Measurements from ENCODE around the gene PTPN11.
"Not testable (repeated sequence)": the region's sequence is repeated elsewhere in the genome, so short reads cannot be mapped to it uniquely, and the experiment has no call there.

Gene PTPN11

DNA sequence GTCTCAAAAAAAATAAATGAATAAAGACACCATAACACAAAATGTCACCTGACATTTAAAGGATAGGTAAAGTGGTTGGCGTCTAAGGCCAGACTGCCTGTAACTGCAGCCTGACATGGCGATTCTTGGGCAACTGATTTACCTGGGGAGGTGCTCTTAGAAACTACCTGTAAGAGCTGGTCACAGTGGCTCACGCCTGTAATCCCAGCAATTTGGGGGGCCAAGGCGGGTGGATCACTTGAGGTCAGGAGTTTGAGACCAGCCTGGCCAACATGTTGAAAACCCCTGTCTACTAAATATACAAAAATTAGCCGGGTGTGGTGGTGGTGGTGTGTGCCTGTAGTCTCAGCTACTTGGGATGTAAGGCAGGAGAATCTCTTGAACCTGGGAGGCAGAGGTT is 17.7 kb upstream of the PTPN11 start:
- peaks cover 4% of the 10 kb centered on the region for H3K4me1 ChIP-seq (ENCODE audit: low read depth, poor library complexity, severe bottlenecking)
- no peaks in the 10 kb centered on the region for H3K79me2 ChIP-seq (ENCODE audit: insufficient read depth, low read depth)
- H3K27me3 ChIP-seq (ENCODE audit: insufficient read depth, low read depth): no peaks in the 10 kb centered on the region
- no peak overlapping the region for H3K4me3 ChIP-seq (IDR thresholded peaks at IDR 0.05; ENCODE audit: insufficient read depth, low read depth, low read length)
- no peak overlapping the region for H3K27ac ChIP-seq
- H4K20me1 ChIP-seq (ENCODE audit: insufficient read depth): no peaks in the 10 kb centered on the region
- H3K4me2 ChIP-seq: no peak overlapping the region
- H3K36me3 ChIP-seq (ENCODE audit: insufficient read depth): peaks cover 3% of the 10 kb centered on the region; the same call in 1 of the 2 replicates
- no peak overlapping the region for H3K9ac ChIP-seq
- no peak overlapping the region for H2AFZ ChIP-seq (ENCODE audit: low read depth)
- TF ChIP-seq, protein P1, sequence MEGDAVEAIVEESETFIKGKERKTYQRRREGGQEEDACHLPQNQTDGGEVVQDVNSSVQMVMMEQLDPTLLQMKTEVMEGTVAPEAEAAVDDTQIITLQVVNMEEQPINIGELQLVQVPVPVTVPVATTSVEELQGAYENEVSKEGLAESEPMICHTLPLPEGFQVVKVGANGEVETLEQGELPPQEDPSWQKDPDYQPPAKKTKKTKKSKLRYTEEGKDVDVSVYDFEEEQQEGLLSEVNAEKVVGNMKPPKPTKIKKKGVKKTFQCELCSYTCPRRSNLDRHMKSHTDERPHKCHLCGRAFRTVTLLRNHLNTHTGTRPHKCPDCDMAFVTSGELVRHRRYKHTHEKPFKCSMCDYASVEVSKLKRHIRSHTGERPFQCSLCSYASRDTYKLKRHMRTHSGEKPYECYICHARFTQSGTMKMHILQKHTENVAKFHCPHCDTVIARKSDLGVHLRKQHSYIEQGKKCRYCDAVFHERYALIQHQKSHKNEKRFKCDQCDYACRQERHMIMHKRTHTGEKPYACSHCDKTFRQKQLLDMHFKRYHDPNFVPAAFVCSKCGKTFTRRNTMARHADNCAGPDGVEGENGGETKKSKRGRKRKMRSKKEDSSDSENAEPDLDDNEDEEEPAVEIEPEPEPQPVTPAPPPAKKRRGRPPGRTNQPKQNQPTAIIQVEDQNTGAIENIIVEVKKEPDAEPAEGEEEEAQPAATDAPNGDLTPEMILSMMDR (conservative IDR thresholded peaks at IDR 0.05; ENCODE audit: low read depth, low read length): no peak

DNA sequence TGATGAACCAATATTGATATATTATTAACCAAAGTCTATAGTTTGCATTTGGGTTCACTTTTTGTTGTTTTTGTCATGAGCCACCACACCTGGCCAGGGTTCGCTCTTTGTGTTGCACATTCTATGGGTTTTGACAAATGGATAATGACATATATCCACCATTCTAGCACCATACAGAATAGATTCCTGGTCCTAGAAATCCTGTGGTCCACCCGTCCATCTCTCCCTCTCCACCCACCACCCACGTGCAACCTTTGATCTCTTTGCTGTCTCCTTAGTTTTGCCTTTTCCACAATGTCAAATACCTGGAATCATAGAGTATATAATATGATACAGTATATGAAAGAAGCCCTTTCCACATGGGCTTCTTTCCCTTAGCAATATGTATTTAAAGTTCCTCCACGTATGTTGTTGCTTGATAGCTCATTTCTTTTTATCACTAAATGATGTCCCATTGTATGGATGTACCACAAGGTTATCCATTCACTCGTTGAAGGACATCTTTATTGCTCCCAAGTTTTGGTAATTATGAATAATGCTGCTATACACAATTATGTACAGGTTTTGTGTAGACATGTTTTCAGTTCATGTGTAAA is 16.7 kb upstream of the PTPN11 start:
- peaks cover 7% of the 10 kb centered on the region for H3K4me1 ChIP-seq (ENCODE audit: low read depth, poor library complexity, severe bottlenecking)
- H3K4me3 ChIP-seq (IDR thresholded peaks at IDR 0.05; ENCODE audit: insufficient read depth, low read depth, low read length): no peak overlapping the region
- TF ChIP-seq, protein P1 (conservative IDR thresholded peaks at IDR 0.05; ENCODE audit: low read depth, low read length): no peak
- no peaks in the 10 kb centered on the region for H3K27me3 ChIP-seq (ENCODE audit: insufficient read depth, low read depth)
- no peak overlapping the region for H2AFZ ChIP-seq (ENCODE audit: low read depth)
- no peak overlapping the region for H3K4me2 ChIP-seq
- no peak overlapping the region for H3K27ac ChIP-seq
- peaks cover under 1% of the 10 kb centered on the region; the same call in 1 of the 2 replicates for H3K79me2 ChIP-seq (ENCODE audit: insufficient read depth, low read depth)
- H3K9ac ChIP-seq: no peak overlapping the region
- H4K20me1 ChIP-seq (ENCODE audit: insufficient read depth): no peaks in the 10 kb centered on the region
- H3K36me3 ChIP-seq (ENCODE audit: insufficient read depth): peaks cover 5% of the 10 kb centered on the region; the same call in 1 of the 2 replicates

DNA sequence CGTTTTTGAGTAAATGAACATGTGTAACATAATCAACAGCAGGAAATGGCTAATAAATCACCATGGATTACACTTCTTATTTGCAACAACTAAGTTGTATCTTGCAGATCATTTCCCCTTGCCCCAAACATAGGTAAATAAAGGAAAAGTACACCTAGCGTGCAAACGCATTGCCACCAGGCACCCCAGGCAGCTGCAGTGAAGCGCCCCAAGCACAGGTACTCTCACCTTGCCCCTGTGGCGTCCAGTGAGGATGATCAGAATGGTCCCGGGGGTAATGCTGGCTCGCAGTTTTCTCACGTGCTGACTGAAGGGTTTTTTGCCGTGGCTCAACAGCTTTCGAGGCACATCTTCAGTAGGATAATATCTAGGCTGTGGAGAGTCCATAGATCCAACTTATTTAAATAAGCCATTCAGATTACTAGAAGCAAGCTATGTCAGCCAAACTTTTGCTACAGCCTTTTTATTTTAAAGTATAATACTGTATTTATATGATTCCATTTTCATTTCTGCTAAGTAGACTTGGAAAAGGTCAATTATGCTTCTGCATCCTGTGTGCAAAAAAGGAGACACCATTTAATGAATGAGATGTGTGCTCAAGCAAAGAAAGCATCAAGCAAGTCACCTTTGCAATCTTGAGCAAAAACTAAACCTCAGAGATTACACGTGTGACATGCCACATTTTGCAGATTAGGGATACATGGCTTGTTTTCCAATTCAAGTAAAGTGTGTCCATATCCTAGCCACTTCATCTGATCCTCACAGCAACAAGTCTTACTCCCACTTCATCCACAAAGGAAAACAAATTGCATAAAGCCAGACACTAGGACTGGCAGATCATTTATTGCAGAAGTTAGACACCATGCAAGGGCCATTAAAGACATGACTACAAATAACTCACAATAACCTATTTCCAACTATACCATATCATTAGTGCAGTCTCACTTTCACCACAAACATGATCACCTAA is 11.9 kb upstream of the PTPN11 start:
- no peak overlapping the region for H3K9ac ChIP-seq
- H3K27me3 ChIP-seq (ENCODE audit: insufficient read depth, low read depth): no peaks in the 10 kb centered on the region
- peaks cover 17% of the 10 kb centered on the region; the same call in 1 of the 2 replicates for H3K36me3 ChIP-seq (ENCODE audit: insufficient read depth)
- TF ChIP-seq, protein P1 (conservative IDR thresholded peaks at IDR 0.05; ENCODE audit: low read depth, low read length): no peak
- no peak overlapping the region for H3K4me3 ChIP-seq (IDR thresholded peaks at IDR 0.05; ENCODE audit: insufficient read depth, low read depth, low read length)
- H3K27ac ChIP-seq: no peak overlapping the region
- no peaks in the 10 kb centered on the region for H4K20me1 ChIP-seq (ENCODE audit: insufficient read depth)
- H3K79me2 ChIP-seq (ENCODE audit: insufficient read depth, low read depth): peaks cover 24% of the 10 kb centered on the region
- H2AFZ ChIP-seq (ENCODE audit: low read depth): no peak overlapping the region
- peaks cover 26% of the 10 kb centered on the region for H3K4me1 ChIP-seq (ENCODE audit: low read depth, poor library complexity, severe bottlenecking)
- peak overlapping the region; percentile 97 for H3K4me2 ChIP-seq

GRCh38 chr12:112407683-112408082 is 11.1 kb upstream of the PTPN11 start:
- H3K9ac ChIP-seq; H3K27me3 ChIP-seq (ENCODE audit: insufficient read depth, low read depth); H3K27ac ChIP-seq; H2AFZ ChIP-seq (ENCODE audit: low read depth); H3K4me3 ChIP-seq (IDR thresholded peaks at IDR 0.05; ENCODE audit: insufficient read depth, low read depth, low read length); H4K20me1 ChIP-seq (ENCODE audit: insufficient read depth): not testable (repeated sequence)
- peaks cover 17% of the 10 kb centered on the region; the same call in 1 of the 2 replicates for H3K36me3 ChIP-seq (ENCODE audit: insufficient read depth)
- H3K79me2 ChIP-seq (ENCODE audit: insufficient read depth, low read depth): peaks cover 24% of the 10 kb centered on the region
- H3K4me1 ChIP-seq (ENCODE audit: low read depth, poor library complexity, severe bottlenecking): peaks cover 26% of the 10 kb centered on the region
- peak overlapping the region; percentile 97 for H3K4me2 ChIP-seq
